ENCODE results near the gene IFNGR1.

IFNGR1 gene

GRCh38 chr6:137229075-137229759 lies 10.0 kb upstream of the IFNGR1 start:
- no peak overlapping the region for H3K4me3 ChIP-seq (ENCODE audit: low read length)
- TF ChIP-seq, protein P1, sequence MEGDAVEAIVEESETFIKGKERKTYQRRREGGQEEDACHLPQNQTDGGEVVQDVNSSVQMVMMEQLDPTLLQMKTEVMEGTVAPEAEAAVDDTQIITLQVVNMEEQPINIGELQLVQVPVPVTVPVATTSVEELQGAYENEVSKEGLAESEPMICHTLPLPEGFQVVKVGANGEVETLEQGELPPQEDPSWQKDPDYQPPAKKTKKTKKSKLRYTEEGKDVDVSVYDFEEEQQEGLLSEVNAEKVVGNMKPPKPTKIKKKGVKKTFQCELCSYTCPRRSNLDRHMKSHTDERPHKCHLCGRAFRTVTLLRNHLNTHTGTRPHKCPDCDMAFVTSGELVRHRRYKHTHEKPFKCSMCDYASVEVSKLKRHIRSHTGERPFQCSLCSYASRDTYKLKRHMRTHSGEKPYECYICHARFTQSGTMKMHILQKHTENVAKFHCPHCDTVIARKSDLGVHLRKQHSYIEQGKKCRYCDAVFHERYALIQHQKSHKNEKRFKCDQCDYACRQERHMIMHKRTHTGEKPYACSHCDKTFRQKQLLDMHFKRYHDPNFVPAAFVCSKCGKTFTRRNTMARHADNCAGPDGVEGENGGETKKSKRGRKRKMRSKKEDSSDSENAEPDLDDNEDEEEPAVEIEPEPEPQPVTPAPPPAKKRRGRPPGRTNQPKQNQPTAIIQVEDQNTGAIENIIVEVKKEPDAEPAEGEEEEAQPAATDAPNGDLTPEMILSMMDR (conservative IDR thresholded peaks at IDR 0.05; ENCODE audit: low read length) = no peak

GRCh38 chr6:137227871-137228302 lies 8.7 kb upstream of the IFNGR1 start:
- TF ChIP-seq, protein P1 (conservative IDR thresholded peaks at IDR 0.05; ENCODE audit: low read length) = no peak
- no peak for DNase-seq (ENCODE audit: low read depth)
- H3K4me3 ChIP-seq (ENCODE audit: low read length) = no peak overlapping the region

More at GRCh38 chr6:137229075-137229759, 10.0 kb upstream of the IFNGR1 start:
- no peak for DNase-seq (ENCODE audit: low read depth)

DNA sequence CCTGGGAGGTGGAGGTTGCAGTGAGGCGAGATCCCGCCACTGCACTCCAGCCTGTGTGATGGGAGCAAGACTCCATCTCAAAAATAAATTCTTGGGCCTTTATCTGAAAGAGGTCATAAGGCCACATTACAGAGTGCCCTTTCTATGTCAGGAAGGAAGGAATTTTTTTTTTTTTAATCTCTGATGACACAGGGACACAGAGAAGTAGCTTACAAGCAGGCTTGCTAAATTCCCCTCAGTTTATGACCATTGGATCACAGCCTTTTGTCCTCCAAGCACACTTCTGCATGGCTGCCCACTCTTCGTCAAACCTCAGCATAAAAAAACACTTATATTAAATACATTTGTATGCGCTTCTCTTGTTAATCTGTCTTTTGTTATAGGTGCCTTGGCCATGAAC lies 7.5 kb upstream of the IFNGR1 start:
- DNase-seq (ENCODE audit: low read depth) = no peak

DNA sequence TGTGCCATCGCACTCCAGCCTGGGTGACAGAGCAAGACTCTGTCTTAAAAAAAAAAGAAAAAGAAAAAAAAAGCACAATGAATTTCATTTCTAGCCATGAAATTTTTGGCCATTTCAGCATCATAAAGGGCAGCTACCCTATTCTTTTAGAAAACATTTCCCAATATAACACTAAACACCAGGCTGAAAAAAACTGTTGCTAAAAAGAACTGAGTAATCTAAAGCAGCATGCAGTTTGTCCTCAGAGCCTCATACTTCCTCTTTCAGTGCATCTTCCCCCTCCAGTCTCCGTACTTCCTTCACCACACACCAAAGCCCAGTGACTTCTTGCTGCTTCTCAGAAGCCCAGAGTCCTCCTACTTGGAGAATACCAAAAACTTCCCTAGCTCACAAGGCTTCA lies 5.6 kb upstream of the IFNGR1 start:
- TF ChIP-seq, protein P1 (conservative IDR thresholded peaks at IDR 0.05; ENCODE audit: low read length) = no peak
- no peak for DNase-seq (ENCODE audit: low read depth)
- H3K4me3 ChIP-seq (ENCODE audit: low read length) = no peak overlapping the region

More for the DNA sequence above, 7.5 kb upstream of the IFNGR1 start:
- TF ChIP-seq, protein P1 (conservative IDR thresholded peaks at IDR 0.05; ENCODE audit: low read length) = no peak
- no peak overlapping the region for H3K4me3 ChIP-seq (ENCODE audit: low read length)

DNA sequence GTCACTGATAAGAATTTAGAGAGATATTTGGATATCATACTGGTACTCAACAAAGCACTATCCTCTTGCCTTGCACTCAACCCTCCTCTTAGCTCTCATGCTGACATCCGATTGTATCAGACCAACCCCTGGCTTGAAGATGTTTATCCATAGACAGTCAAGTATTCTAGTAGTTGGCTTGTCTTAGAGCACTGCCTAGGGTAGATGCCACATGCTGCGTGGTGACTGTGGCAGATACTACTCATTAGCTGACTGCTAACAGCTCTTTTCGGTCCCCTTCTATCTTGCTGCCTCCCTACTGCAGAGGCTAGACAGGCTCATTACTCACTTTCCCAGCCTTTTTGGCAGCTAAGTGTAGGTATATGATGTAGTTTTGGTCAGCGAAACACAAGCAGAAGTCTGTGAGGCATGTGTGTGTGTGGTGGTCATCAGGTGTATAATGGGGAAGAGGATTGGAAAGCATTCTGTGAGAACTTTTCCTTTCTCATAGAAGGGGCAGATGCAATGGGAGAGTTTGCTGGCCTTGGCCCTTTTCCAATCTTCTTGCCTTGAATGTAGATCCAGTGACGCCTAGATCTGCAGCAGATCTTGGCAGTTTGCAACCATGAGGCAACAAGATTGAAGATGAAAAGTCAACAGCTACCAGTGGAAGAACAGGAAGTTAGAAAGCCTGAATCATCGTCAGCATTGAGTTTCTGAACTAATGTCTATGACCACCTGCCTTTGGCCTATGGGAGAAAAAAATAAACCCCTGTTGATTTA lies 4.4 kb upstream of the IFNGR1 start:
- no peak for DNase-seq (ENCODE audit: low read depth)
- no peak overlapping the region for H3K4me3 ChIP-seq (ENCODE audit: low read length)
- TF ChIP-seq, protein P1 (conservative IDR thresholded peaks at IDR 0.05; ENCODE audit: low read length) = no peak

GRCh38 chr6:137222381-137222780 lies 3.2 kb upstream of the IFNGR1 start:
- H3K4me3 ChIP-seq (ENCODE audit: low read length) = no peak overlapping the region
- DNase-seq (ENCODE audit: low read depth) = no peak

More at GRCh38 chr6:137222381-137222780, 3.2 kb upstream of the IFNGR1 start:
- TF ChIP-seq, protein P1 (conservative IDR thresholded peaks at IDR 0.05; ENCODE audit: low read length) = no peak

Data from AG10803 (cell line).